Body of pancreas (tissue), 4 donors: Measurements from ENCODE around the gene BEST1. TPM values are rescaled to one million over a fixed set of nuclear protein-coding genes. Genes with fewer than 3 reads are reported as not detected.
"Not testable (repeated sequence)": the region's sequence is repeated elsewhere in the genome, so short reads cannot be mapped to it uniquely, and the experiment has no call there.

ENCODE experiments used
- ATAC-seq: fragments of 150-250 bp; one replicate; pipeline ENCODE4 v1.9.1; 2016
- DNase-seq, 4 donors: peaks; one replicate each; pipeline ENCODE4 v3.0.0-alpha.2; 2019
- H3K27ac ChIP-seq, 4 donors: fragments of 200-600 bp; sonication (generic); 1 replicate in 3 of 4; 2 replicates in 1 of 4; pipeline versions ENCODE4 v1.5.1 to v1.6.1; 2016 to 2019; ENCODE audit warnings: mild to moderate bottlenecking in 1 of 4, mixed read lengths in 1 of 4, moderate library complexity in 1 of 4
- H3K27me3 ChIP-seq, 2 donors: fragments of 200-600 bp; sonication (generic); one replicate each; pipeline ENCODE4 v1.6.0; 2016; ENCODE audit warnings: mild to moderate bottlenecking in 1 of 2
- H3K36me3 ChIP-seq, 2 donors: fragments of 200-600 bp; sonication (generic); replicated peaks in 1 of 2; 2 replicates each; pipeline ENCODE4 v1.5.1; 2016; ENCODE audit warnings: low read depth in 2 of 2; ENCODE audit not compliant: insufficient read depth in 1 of 2
- H3K4me1 ChIP-seq: fragments of 200-600 bp; sonication (generic); one replicate; pipeline ENCODE4 v1.6.0; 2016
- H3K4me3 ChIP-seq, 2 donors: fragments of 200-600 bp; sonication (generic); 1 replicate in 1 of 2; 2 replicates in 1 of 2; pipeline ENCODE4 v1.5.1; 2016 to 2019
- H3K9me3 ChIP-seq, 3 donors: fragments of 200-600 bp; sonication (generic); 1 replicate in 2 of 3; 2 replicates in 1 of 3; pipeline ENCODE4 v1.5.1; 2016
- CTCF ChIP-seq, 7 experiments: fragments of 450-650 bp in 4 of 7; fragments of 200-600 bp in 3 of 7; sonication (generic) in 3 of 7; IDR thresholded peaks; one replicate each; pipeline ENCODE4 v1.5.1; 2016 to 2019; ENCODE audit warnings: antibody characterized with exemption in 7 of 7
- POLR2A ChIP-seq, 3 donors: fragments of 450-650 bp; IDR thresholded peaks; one replicate each; pipeline ENCODE4 v1.6.1; 2016; ENCODE audit warnings: antibody characterized with exemption in 3 of 3, mild to moderate bottlenecking in 2 of 3
- WGBS, 2 donors: methylation state at CpG; one replicate each; pipeline ENCODE4 v1.1.5; 2017; 5-methylcytosine and 5-hydroxymethylcytosine counted together
- intact Hi-C: fragments of 100-400 bp; cut with DNase I; formaldehyde crosslinking; loops from one replicate; pipeline ENCODE4 v1.15.1; 2023
- total RNA-seq, 2 donors: library from RNA; depleted of rRNA; stranded (reverse); fragments of >200 nt; gene quantifications; one replicate each; pipeline ENCODE4 v1.1.0, GENCODE V29; 2016

BEST1 gene
- total RNA-seq, 2 donors from 2014 or later = 1.6 to 2.6 TPM

DNA sequence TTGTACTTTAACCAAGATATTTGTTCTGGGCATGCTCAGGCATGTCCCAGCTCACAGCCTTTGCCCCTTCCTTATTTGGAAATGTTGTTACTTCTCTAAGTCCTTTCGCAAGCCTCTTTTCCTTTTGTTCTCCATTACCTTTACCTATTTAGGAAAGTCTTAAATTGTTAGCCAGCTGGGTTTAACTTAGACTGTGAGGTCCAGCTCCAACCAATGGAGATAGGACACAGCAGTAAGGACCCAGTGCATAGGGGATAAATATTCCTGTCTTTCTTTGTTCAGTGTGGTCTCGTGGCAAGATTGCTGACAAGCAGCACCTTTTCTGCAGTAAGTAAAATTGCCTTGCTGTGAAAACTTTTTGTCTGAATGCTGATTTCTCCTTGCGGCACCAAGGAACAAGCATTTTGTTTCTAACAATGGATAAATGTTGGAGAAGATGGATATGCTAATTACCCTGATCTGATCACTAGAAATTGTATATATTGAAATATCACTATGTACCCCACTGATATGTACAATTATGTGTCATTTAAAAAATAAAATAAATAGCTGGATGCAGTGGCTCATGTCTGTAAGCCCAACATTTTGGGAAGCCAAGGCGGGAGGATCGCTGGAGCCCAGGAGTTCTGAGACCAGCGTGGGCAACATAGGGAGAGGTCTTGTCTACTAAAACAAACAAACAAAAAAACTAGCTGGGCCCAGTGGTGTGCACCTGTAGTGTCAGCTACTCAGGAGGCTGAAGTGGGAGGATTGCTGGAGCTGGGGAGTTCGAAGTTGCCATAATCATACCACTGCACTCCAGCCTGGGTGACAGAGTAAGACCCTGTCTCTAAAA lies 49.2 kb downstream of the BEST1 start:
- WGBS, 2 donors = 92 to 95% methylated on average over 7 of the region's 7 CpGs
- no peak for DNase-seq

GRCh38 chr11:62000539-62001446 lies 50.6 kb downstream of the BEST1 start:
- no peaks in the 10 kb centered on the region for H3K27me3 ChIP-seq
- TF ChIP-seq CTCF (IDR thresholded peaks at IDR 0.05) = no peak
- no peak for TF ChIP-seq POLR2A (IDR thresholded peaks at IDR 0.05)
- H3K4me1 ChIP-seq = peaks cover 31% of the 10 kb centered on the region
- intact Hi-C loops = no loop called here
- H3K27ac ChIP-seq = peak overlapping the region; percentile 40 to 79 (median 62)
- DNase-seq = peak in 2 of 4 donors; percentile 21 to 30
- H3K4me3 ChIP-seq = no peak overlapping the region
- no peaks in the 10 kb centered on the region for H3K36me3 ChIP-seq
- peak; percentile 25 for ATAC-seq
- 69 to 76% methylated on average over 19 to 23 of the region's 23 CpGs for WGBS, 2 donors
- H3K9me3 ChIP-seq = peaks cover 0 to 7% (median 0%) of the 10 kb centered on the region in 3 donors

More for the DNA sequence above, 49.2 kb downstream of the BEST1 start:
- H3K4me1 ChIP-seq = peaks cover 31% of the 10 kb centered on the region
- H3K36me3 ChIP-seq = no peaks in the 10 kb centered on the region
- ATAC-seq = no peak
- peak overlapping the region in 2 of 4 donors; percentile 13 to 59 for H3K27ac ChIP-seq
- TF ChIP-seq POLR2A (IDR thresholded peaks at IDR 0.05) (no peak), CTCF (IDR thresholded peaks at IDR 0.05) (no peak)
- intact Hi-C loops = no loop called here
- peaks cover 0 to 7% (median 0%) of the 10 kb centered on the region in 3 donors for H3K9me3 ChIP-seq
- H3K27me3 ChIP-seq = no peaks in the 10 kb centered on the region
- no peak overlapping the region for H3K4me3 ChIP-seq

DNA sequence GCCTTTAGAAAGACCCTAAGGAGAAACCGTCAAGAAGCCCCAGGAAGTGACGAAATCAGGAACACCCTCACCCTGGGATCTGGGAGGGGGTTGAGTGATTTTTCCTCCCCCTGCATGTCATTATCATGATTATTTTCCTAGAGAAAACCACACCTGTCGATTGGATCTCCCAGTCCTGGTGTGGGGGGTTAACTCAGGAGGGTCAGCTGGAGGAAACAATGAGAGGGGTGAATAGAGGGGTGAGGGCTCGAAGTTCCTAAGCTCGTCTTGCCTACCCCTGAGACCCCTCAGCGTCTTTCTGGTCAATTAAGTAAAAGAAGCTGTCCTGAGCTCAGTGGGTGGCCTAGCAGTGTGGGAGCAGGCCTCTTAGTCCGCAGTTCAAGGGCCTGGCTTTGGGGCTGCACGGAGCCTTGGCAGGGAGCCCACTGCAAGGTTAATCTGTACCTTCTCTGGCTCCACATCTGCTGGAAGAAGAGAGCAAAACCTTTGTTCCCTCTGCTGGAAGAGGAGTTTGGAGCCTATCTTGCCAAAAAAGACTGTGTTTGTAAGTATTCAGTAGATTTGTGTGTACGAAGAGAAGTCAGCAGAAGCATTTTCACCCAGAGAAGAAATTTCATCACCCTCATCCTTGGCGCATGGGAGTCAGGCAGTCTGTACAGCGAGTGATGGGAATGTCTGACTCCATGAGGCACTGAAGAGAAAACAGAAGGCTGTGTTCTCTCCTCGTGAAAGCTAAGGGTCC lies 51.5 kb downstream of the BEST1 start:
- H3K27me3 ChIP-seq = no peaks in the 10 kb centered on the region
- DNase-seq (peak; percentile 81 to 92 (median 88)), ATAC-seq (peak; percentile 88)
- WGBS, 2 donors = 28 to 34% methylated on average over 7 to 12 of the region's 12 CpGs
- H3K9me3 ChIP-seq = peaks cover 0 to 7% (median 0%) of the 10 kb centered on the region in 3 donors
- TF ChIP-seq CTCF (IDR thresholded peaks at IDR 0.05) = peak in 4 of 7 experiments; percentile 19 to 44 (median 30)
- no peak for TF ChIP-seq POLR2A (IDR thresholded peaks at IDR 0.05)
- peak overlapping the region; percentile 40 to 79 (median 62) for H3K27ac ChIP-seq
- H3K36me3 ChIP-seq = no peaks in the 10 kb centered on the region
- H3K4me1 ChIP-seq = peaks cover 31% of the 10 kb centered on the region
- no peak overlapping the region for H3K4me3 ChIP-seq
- intact Hi-C loops = no loop called here

DNA sequence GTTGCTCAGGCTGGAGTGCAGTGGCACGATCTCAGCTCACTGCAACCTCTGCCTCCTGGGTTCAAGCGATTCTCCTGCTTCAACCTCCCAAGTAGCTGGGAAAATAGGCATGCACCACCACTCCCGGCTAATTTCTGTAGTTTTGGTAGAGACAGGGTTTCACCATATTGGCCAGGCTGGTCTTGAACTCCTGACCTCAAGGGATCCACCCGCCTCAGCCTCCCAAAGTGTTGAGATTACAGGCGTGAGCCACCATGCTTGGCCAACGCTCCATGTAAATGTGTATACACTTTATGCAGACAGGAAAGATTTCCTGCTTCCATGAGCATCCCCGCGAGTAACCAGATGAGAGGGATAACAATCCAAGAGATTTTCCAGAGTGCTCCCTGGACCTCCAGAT lies 52.1 kb downstream of the BEST1 start:
- H3K9me3 ChIP-seq, H3K27me3 ChIP-seq, H3K4me3 ChIP-seq, DNase-seq, intact Hi-C loops, H3K36me3 ChIP-seq, ATAC-seq: not testable (repeated sequence)
- H3K4me1 ChIP-seq = peaks cover 31% of the 10 kb centered on the region
- peak overlapping the region in 3 of 4 donors; percentile 59 to 79 (median 64) for H3K27ac ChIP-seq
- 87 to 92% methylated on average over 8 of the region's 8 CpGs for WGBS, 2 donors
